ENCODE results near the gene TTLL1. TPM values are rescaled to one million over a fixed set of nuclear protein-coding genes. Genes with fewer than 3 reads are reported as not detected.
"Not testable (repeated sequence)": the region's sequence is repeated elsewhere in the genome, so short reads cannot be mapped to it uniquely, and the experiment has no call there.

TTLL1 gene
- total and polyA plus RNA-seq, 2 donors from 2014 or later: 8.4 to 11.5 TPM

DNA sequence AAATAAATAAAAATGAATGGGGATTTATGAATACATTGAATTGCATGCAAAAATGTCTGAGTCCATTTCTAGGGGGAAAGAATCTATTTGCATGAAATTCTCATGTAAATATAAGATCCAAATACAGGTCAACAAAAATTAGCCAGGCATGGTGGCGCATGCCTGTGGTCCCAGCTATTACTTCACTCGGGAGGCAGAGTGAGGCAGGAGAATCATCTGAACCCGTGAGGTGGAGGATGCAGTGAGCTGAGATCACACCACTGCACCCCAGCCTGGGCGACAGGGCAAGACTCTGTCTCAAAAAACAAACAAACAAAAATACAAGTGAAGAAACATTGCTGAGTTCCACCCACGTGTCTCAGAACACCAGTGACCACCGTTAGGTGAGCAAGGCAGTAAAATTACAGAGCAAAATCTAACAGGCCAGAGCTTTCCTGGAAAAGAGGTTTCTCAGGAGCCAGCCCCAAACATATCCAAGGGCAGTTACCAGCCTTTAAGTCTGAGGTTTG lies 91.6 kb downstream of the TTLL1 start:
- no peak for DNase-seq

DNA sequence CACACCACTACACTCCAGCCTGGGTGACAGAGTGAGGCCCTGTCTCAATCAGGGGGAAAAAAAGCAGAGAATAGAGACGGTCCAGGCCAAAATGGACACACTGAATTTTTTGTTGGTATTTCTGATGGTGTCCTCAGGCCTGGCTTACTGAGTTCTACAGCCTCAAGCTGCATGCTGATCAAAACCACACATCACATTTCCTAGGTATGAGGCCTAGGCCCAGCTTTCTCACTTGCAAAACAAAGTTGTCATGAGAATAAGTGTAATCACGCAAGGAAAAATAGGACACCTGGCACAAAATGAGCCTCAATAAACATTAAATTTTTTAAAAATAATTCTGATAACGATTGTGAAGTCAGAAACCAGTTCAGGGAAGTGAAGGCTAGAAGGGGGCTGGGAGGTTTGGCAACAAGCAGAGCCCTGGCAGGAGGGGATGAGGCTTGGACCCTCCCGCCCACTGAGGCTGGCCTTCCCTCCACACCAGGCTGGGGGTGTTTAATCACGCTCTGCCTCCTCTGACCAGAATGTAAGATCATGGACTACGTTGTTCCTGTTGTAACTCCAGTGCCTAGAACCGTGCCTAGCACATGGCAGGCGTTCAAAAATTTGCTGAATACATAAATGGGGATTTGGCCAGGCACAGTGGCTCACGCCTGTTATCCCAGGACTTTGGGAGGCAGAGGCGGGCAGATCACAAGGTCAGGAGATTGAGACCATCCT lies 92.4 kb downstream of the TTLL1 start:
- TF ChIP-seq, protein P1, sequence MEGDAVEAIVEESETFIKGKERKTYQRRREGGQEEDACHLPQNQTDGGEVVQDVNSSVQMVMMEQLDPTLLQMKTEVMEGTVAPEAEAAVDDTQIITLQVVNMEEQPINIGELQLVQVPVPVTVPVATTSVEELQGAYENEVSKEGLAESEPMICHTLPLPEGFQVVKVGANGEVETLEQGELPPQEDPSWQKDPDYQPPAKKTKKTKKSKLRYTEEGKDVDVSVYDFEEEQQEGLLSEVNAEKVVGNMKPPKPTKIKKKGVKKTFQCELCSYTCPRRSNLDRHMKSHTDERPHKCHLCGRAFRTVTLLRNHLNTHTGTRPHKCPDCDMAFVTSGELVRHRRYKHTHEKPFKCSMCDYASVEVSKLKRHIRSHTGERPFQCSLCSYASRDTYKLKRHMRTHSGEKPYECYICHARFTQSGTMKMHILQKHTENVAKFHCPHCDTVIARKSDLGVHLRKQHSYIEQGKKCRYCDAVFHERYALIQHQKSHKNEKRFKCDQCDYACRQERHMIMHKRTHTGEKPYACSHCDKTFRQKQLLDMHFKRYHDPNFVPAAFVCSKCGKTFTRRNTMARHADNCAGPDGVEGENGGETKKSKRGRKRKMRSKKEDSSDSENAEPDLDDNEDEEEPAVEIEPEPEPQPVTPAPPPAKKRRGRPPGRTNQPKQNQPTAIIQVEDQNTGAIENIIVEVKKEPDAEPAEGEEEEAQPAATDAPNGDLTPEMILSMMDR (IDR thresholded peaks at IDR 0.05; ENCODE audit: borderline replicate concordance, extremely low read depth, insufficient read depth): no peak
- no peak for FAIRE-seq
- no peak overlapping the region for H3K9ac ChIP-seq (ENCODE audit: low read length in 3 of 3)
- DNase-seq: no peak
- no peaks in the 10 kb centered on the region for H3K36me3 ChIP-seq (ENCODE audit: control insufficient read depth in 2 of 3, insufficient read depth in 3 of 3, low read length in 3 of 3)
- intact Hi-C loops (cut with DNase I): no loop called here
- peaks cover 0 to 34% (median 18%) of the 10 kb centered on the region in 3 donors for H3K4me1 ChIP-seq (ENCODE audit: control insufficient read depth in 2 of 3, insufficient read depth in 2 of 3, low read depth in 1 of 3, low read length in 3 of 3)
- no peaks in the 10 kb centered on the region for H3K9me3 ChIP-seq (ENCODE audit: control insufficient read depth in 2 of 3, insufficient read depth in 1 of 3, low read length in 3 of 3)
- no peak overlapping the region for H3K4me3 ChIP-seq (ENCODE audit: low read length in 3 of 3)
- H3K27me3 ChIP-seq (ENCODE audit: control insufficient read depth, insufficient read depth, low read length): no peaks in the 10 kb centered on the region
- H3K27ac ChIP-seq (ENCODE audit: low read depth in 2 of 2, low read length in 2 of 2): peak overlapping the region in 1 of 2 donors; percentile 37

More for the DNA sequence above, 91.6 kb downstream of the TTLL1 start:
- Histone ChIP-seq H3K4me3 (ENCODE audit: low read length in 3 of 3) (no peak overlapping the region), H3K27me3 (ENCODE audit: control insufficient read depth, insufficient read depth, low read length) (no peaks in the 10 kb centered on the region), H3K4me1 (ENCODE audit: control insufficient read depth in 2 of 3, insufficient read depth in 2 of 3, low read depth in 1 of 3, low read length in 3 of 3) (peaks cover 0 to 42% (median 25%) of the 10 kb centered on the region in 3 donors), H3K9ac (ENCODE audit: low read length in 3 of 3) (no peak overlapping the region), H3K36me3 (ENCODE audit: control insufficient read depth in 2 of 3, insufficient read depth in 3 of 3, low read length in 3 of 3) (no peaks in the 10 kb centered on the region), H3K27ac (ENCODE audit: low read depth in 2 of 2, low read length in 2 of 2) (no peak overlapping the region), H3K9me3 (ENCODE audit: control insufficient read depth in 2 of 3, insufficient read depth in 1 of 3, low read length in 3 of 3) (no peaks in the 10 kb centered on the region)
- TF ChIP-seq, protein P1 (IDR thresholded peaks at IDR 0.05; ENCODE audit: borderline replicate concordance, extremely low read depth, insufficient read depth): no peak
- no peak for FAIRE-seq
- intact Hi-C loops (cut with DNase I): no loop called here

DNA sequence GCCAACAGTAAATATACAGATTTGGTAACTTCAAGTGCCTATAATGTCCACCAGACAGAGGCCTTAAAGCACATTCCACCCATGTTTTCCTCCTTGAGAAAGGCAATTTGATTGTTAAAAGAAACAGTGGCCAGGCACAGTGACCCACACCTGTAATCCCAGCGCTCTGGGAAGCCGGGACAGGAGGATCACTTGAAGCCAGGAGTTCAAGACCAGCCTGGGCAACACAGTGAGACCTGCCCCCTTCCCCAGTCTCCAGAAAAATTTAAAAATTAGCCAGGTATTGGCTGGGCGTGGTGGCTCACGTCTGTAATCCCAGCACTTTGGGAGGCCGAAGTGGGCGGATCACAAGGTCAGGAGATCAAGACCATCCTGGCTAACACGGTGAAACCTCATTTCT lies 93.5 kb downstream of the TTLL1 start:
- DNase-seq; H3K36me3 ChIP-seq (ENCODE audit: control insufficient read depth in 2 of 3, insufficient read depth in 3 of 3, low read length in 3 of 3); H3K9me3 ChIP-seq (ENCODE audit: control insufficient read depth in 2 of 3, insufficient read depth in 1 of 3, low read length in 3 of 3); H3K27me3 ChIP-seq (ENCODE audit: control insufficient read depth, insufficient read depth, low read length); FAIRE-seq; intact Hi-C loops (cut with DNase I): not testable (repeated sequence)
- Histone ChIP-seq H3K4me3 (ENCODE audit: low read length in 3 of 3) (peak overlapping the region in 1 of 3 donors; percentile 2), H3K4me1 (ENCODE audit: control insufficient read depth in 2 of 3, insufficient read depth in 2 of 3, low read depth in 1 of 3, low read length in 3 of 3) (peaks cover 0 to 27% (median 16%) of the 10 kb centered on the region in 3 donors), H3K27ac (ENCODE audit: low read depth in 2 of 2, low read length in 2 of 2) (peak overlapping the region; percentile 12 to 92), H3K9ac (ENCODE audit: low read length in 3 of 3) (peak overlapping the region in 1 of 3 donors; percentile 3)

DNA sequence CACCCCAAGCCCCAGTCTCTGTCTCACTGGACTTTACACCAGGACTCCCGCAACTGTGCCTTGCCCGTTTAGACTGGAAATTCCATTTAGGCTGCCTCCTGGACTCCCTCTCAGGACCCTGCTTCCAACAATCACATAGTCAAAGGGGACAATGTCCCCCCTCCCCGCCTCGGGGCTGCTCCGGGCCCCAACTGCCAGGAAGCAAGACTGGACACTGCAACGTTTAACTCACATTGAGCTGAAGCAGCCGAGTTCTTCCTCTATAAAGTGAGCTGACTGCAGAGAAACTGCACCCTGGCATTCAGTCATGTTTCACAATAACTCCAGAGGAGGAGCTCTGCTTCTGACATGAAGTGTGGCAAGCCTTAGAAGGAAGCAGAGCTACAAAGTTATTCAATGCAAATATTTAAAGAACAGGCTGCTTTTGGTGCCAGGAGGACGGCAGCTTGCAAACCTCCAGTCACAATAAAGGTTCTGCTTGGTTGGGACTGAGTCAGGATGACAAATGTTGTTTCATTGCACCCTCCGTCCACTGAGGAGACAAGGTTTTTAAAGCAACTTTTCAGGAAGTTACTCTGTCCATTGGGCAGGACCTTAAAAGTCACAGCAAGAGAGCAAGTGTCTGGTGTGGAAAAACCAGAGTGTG lies 94.2 kb downstream of the TTLL1 start:
- peak in 4 of 5 donors; percentile 38 to 81 (median 66) for DNase-seq
- peak; percentile 25 for FAIRE-seq
- H3K4me3 ChIP-seq (ENCODE audit: low read length in 3 of 3): peak overlapping the region in 1 of 3 donors; percentile 2

More for the DNA sequence above, 94.2 kb downstream of the TTLL1 start:
- no peaks in the 10 kb centered on the region for H3K27me3 ChIP-seq (ENCODE audit: control insufficient read depth, insufficient read depth, low read length)
- H3K36me3 ChIP-seq (ENCODE audit: control insufficient read depth in 2 of 3, insufficient read depth in 3 of 3, low read length in 3 of 3): no peaks in the 10 kb centered on the region
- peaks cover 0 to 31% (median 16%) of the 10 kb centered on the region in 3 donors for H3K4me1 ChIP-seq (ENCODE audit: control insufficient read depth in 2 of 3, insufficient read depth in 2 of 3, low read depth in 1 of 3, low read length in 3 of 3)
- TF ChIP-seq, protein P1 (IDR thresholded peaks at IDR 0.05; ENCODE audit: borderline replicate concordance, extremely low read depth, insufficient read depth): no peak
- H3K9ac ChIP-seq (ENCODE audit: low read length in 3 of 3): peak overlapping the region in 1 of 3 donors; percentile 40
- intact Hi-C loops (cut with DNase I): no loop called here
- no peaks in the 10 kb centered on the region for H3K9me3 ChIP-seq (ENCODE audit: control insufficient read depth in 2 of 3, insufficient read depth in 1 of 3, low read length in 3 of 3)
- peak overlapping the region; percentile 30 to 92 for H3K27ac ChIP-seq (ENCODE audit: low read depth in 2 of 2, low read length in 2 of 2)
